ENCODE results near the gene HS6ST2. TPM values are rescaled to one million over a fixed set of nuclear protein-coding genes. Genes with fewer than 3 reads are reported as not detected.
A peak's percentile ranks its signal among the peaks of the same experiment; 100 is the strongest.

Gene HS6ST2
- total and polyA plus RNA-seq, 9 donors, result 27.8 to 52.3 (median 38.8) TPM

DNA sequence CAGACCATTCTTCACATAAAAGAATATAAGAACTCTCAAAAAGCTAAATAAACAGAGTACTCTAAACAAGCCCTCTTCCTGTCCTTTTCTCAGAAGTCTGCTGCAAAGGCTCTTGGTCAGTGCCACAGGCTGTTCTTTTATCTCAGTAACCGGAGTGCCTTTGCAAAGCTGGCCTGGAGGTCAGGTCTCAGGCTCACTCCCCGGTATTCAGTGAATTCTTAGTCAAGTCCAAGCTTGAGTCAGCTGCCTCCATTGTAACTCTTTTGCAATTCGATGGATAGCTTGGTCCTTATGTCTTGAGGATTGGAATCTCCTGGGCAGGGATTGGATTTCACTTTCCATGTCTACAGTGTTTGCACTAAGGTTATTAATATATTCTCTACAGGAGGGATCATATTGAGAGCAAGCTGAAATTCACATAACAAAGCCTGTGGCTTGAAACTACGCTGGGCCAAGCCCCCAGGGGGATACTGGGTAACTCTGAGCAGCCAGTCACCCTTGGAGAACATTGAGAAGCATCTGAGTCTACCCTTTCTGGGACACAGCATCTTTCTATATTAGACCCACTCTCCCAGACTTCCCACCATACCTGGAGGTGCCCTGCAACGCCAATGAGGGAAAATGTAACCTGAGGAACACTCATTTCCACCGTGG, 10.0 kb upstream of the HS6ST2 start:
- Histone ChIP-seq H3K27ac (ENCODE audit: low read length) (no peak overlapping the region), H3K27me3 (ENCODE audit: control insufficient read depth, insufficient read depth, low read length) (peaks cover 29% of the 10 kb centered on the region), H3K36me3 (ENCODE audit: control insufficient read depth, insufficient read depth, low read length) (no peaks in the 10 kb centered on the region), H3K4me3 (ENCODE audit: low read length) (no peak overlapping the region), H3K9me3 (replicated peaks; ENCODE audit: control insufficient read depth, low read depth, low read length) (no peaks in the 10 kb centered on the region), H3K4me1 (ENCODE audit: control insufficient read depth, insufficient read depth, low read length) (no peaks in the 10 kb centered on the region)
- DNase-seq, result peak; percentile 16
- WGBS (ENCODE audit: insufficient coverage), result 40% methylated on average over 1 of the region's 6 CpGs

DNA sequence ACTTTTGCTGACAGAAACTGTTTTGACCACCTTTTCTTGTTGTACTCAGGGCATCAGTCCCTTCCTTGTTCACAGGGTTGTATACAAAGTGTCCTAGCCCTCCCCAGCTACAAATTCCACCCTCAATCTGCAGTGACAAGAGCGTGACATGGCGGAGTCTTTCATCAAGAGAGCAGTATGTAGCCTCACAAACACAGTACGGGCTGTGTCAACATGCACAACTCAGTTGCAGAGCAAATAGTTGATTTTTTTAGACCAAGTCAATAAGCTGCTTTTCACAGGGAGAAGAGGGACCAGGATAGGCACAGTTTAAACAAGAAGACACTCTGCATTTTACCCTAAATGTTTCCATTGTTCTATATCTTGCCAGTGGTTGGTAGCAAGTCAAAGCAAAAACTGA, 8.6 kb upstream of the HS6ST2 start:
- no peak for DNase-seq
- Histone ChIP-seq H3K9me3 (replicated peaks; ENCODE audit: control insufficient read depth, low read depth, low read length) (no peaks in the 10 kb centered on the region), H3K27ac (ENCODE audit: low read length) (no peak overlapping the region), H3K27me3 (ENCODE audit: control insufficient read depth, insufficient read depth, low read length) (peaks cover 23% of the 10 kb centered on the region), H3K36me3 (ENCODE audit: control insufficient read depth, insufficient read depth, low read length) (no peaks in the 10 kb centered on the region), H3K4me1 (ENCODE audit: control insufficient read depth, insufficient read depth, low read length) (no peaks in the 10 kb centered on the region), H3K4me3 (ENCODE audit: low read length) (no peak overlapping the region)
- WGBS (ENCODE audit: insufficient coverage), result 84% methylated on average over 3 of the region's 3 CpGs

DNA sequence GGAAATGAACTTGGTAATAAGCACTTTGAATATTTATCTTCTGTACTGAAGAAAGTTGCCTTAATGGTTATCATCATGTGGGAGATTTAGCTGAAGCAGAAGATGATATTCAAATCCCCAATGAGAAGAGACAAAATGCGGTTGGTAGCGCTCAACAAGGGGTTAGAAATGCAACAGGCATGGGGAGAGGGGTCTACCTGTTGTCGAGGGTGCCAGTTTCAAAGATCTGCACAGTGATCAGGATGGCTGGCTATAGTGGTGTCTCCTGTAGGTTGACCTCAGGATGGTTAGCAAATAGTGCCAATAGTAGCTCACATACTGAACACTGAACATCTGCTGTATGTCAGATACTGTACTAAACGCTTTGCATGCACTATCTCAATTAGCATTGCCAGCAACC, 7.0 kb upstream of the HS6ST2 start:
- no peaks in the 10 kb centered on the region for H3K36me3 ChIP-seq (ENCODE audit: control insufficient read depth, insufficient read depth, low read length)
- no peak overlapping the region for H3K27ac ChIP-seq (ENCODE audit: low read length)
- H3K9me3 ChIP-seq (replicated peaks; ENCODE audit: control insufficient read depth, low read depth, low read length), result no peaks in the 10 kb centered on the region
- DNase-seq, result no peak
- no peaks in the 10 kb centered on the region for H3K4me1 ChIP-seq (ENCODE audit: control insufficient read depth, insufficient read depth, low read length)
- 83% methylated on average over 1 of the region's 4 CpGs for WGBS (ENCODE audit: insufficient coverage)
- H3K4me3 ChIP-seq (ENCODE audit: low read length), result no peak overlapping the region
- H3K27me3 ChIP-seq (ENCODE audit: control insufficient read depth, insufficient read depth, low read length), result peaks cover 25% of the 10 kb centered on the region

DNA sequence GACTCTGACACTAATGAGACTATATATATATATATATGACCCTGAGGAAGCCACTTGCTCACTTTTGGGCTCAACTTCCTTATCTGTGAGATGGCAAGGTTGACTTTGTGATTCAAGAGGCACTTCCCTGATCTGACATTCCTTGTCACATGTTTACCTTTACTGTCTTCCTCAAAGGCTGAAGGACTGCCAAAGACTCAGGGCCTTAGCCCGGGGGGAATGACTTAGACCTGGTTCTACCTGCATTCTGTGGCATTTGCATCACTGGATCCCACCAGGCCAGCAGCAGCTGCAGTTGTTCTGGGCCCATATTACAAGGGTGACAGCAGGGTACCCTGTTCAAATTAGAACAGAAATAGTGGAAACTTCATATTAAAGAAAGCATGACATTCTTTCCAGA, 3.1 kb upstream of the HS6ST2 start:
- WGBS (ENCODE audit: insufficient coverage), result 63% methylated on average over 1 of the region's 1 CpG
- H3K27ac ChIP-seq (ENCODE audit: low read length), result no peak overlapping the region
- H3K36me3 ChIP-seq (ENCODE audit: control insufficient read depth, insufficient read depth, low read length), result no peaks in the 10 kb centered on the region
- H3K9me3 ChIP-seq (replicated peaks; ENCODE audit: control insufficient read depth, low read depth, low read length), result no peaks in the 10 kb centered on the region
- peaks cover 35% of the 10 kb centered on the region for H3K27me3 ChIP-seq (ENCODE audit: control insufficient read depth, insufficient read depth, low read length)
- no peak for DNase-seq
- no peak overlapping the region for H3K4me3 ChIP-seq (ENCODE audit: low read length)
- H3K4me1 ChIP-seq (ENCODE audit: control insufficient read depth, insufficient read depth, low read length), result peaks cover 5% of the 10 kb centered on the region

DNA sequence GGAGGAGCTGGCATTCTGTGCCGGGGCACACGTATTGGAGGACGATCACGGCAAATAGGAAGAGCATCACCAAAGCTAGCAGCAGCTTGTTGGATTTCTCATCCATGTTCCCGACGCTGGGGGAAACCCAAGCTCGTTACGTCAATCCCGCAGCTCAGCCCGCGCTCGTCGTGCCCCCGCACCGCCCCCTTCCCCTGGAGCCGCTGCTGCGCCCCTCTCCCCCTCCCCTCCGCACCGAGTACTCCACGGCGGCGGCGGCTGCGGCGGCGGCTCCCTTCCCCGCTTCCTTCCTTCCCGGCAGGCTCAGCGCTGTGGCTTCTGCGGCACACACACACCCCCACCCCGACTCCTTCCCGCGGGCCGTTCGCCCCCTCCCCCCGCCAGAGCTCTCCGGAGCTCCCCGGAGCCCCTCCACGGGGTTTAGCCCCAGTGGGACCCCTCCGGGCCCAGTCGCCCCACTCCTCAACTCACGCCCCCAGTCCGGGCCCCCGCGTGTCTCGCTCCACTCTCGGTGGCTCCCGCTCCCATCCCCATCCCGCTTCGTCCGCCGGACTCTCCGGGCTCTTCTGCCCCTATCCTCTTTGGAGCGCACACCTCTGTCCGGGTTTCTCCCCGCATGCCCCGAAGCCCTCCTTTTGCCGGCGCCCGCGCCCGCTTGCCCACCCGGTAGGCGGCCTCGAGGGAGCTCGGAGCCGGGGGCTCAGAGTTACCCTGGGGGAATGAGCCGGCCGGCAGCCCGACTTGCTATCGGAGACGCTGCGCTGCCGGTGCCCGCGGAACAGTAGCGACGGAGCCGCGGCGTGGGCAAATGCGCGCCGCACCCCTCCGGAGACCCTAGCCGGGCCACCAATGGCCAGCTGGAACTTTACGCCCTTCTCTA, 978 bp downstream of the HS6ST2 start:
- WGBS (ENCODE audit: insufficient coverage), result 30% methylated on average over 84 of the region's 87 CpGs
- no peaks in the 10 kb centered on the region for H3K36me3 ChIP-seq (ENCODE audit: control insufficient read depth, insufficient read depth, low read length)
- peak overlapping the region; percentile 42 for H3K27ac ChIP-seq (ENCODE audit: low read length)
- peaks cover 9% of the 10 kb centered on the region for H3K4me1 ChIP-seq (ENCODE audit: control insufficient read depth, insufficient read depth, low read length)
- peak; percentile 68 for DNase-seq
- peaks cover 44% of the 10 kb centered on the region for H3K27me3 ChIP-seq (ENCODE audit: control insufficient read depth, insufficient read depth, low read length)
- H3K9me3 ChIP-seq (replicated peaks; ENCODE audit: control insufficient read depth, low read depth, low read length), result no peaks in the 10 kb centered on the region
- H3K4me3 ChIP-seq (ENCODE audit: low read length), result peak overlapping the region; percentile 59

DNA sequence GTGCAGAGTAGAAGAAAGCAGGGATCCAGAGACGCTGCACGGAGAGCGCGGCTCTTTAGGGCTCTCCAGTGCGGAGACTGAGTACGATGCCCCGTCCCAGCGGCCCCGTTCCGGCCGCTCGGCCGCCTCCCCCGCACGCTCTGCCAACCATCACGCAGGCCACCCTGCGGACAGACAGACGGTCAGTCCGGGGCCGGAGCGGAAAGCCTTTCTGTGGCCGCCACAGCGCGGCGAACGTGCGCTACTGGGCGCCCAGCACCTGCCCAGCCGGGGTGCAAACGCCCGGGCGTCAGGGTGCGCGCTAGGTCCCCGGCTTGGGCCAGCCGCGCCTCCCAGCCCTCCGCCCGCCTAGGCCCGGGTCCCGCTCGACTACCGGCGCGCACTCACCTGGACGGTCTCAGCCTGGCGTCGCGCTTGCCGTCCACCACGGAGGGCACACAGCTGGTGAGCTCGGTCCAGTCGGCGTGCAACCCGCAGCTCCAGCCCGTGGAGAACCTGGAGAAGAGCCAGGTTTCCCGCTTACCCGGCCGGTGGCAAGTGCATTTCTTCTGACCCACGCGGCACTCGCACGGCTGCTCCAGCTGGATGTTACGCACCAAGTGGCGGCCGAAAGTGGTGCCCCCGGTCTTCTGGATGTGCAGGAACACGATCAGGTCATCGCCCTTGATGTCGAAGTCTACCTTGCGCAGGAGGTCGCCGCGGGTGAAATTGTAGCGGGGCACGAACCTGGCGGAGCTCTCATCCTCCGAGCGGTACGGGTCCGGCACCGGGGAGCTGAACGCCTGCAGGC, 1.8 kb downstream of the HS6ST2 start:
- Histone ChIP-seq H3K36me3 (ENCODE audit: control insufficient read depth, insufficient read depth, low read length) (no peaks in the 10 kb centered on the region), H3K4me1 (ENCODE audit: control insufficient read depth, insufficient read depth, low read length) (peaks cover 9% of the 10 kb centered on the region), H3K27ac (ENCODE audit: low read length) (no peak overlapping the region), H3K9me3 (replicated peaks; ENCODE audit: control insufficient read depth, low read depth, low read length) (no peaks in the 10 kb centered on the region), H3K27me3 (ENCODE audit: control insufficient read depth, insufficient read depth, low read length) (peaks cover 44% of the 10 kb centered on the region), H3K4me3 (ENCODE audit: low read length) (peak overlapping the region; percentile 59)
- 44% methylated on average over 83 of the region's 83 CpGs for WGBS (ENCODE audit: insufficient coverage)
- peak; percentile 16 for DNase-seq

DNA sequence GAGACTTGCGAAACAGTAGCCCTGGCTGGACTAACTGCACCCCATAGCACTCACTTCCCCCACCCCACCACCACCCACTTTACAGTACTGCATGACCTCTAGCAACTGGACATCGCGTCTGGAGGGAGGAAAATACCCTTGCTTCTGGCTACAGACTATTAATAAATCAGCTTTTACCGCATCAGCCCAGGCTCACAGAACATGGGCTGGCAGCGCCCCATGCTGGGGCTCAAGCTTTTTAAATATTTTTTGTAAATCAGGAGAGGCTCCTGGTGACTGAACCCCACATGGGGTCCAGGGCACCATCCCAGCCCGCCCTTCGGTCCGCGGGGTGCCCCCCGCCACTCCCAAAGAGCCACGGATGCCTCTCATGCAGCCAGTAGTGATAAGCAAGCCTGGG, 2.7 kb downstream of the HS6ST2 start:
- Histone ChIP-seq H3K27me3 (ENCODE audit: control insufficient read depth, insufficient read depth, low read length) (peaks cover 44% of the 10 kb centered on the region), H3K4me3 (ENCODE audit: low read length) (peak overlapping the region; percentile 59)
- 37% methylated on average over 9 of the region's 11 CpGs for WGBS (ENCODE audit: insufficient coverage)

DNA sequence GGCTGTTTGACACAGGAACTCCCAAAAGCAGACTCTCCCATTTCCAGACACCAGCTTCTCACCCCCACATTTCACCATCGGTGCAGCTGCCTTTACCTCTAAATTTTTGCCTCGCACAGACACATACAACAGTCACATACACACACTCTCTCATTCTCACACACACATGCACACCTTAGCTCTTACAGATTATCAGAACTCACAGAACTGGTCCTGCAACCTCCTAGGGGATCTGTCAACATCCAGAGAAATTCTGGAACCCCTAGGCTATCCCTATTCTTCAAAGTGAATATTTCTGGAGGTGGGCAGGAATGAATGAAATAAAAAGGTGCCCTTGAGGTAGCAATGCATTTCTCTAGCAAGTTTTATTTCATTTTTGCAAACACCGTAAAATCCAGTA, 4.1 kb downstream of the HS6ST2 start:
- no peaks in the 10 kb centered on the region for H3K9me3 ChIP-seq (replicated peaks; ENCODE audit: control insufficient read depth, low read depth, low read length)
- peaks cover 36% of the 10 kb centered on the region for H3K27me3 ChIP-seq (ENCODE audit: control insufficient read depth, insufficient read depth, low read length)
- no peaks in the 10 kb centered on the region for H3K36me3 ChIP-seq (ENCODE audit: control insufficient read depth, insufficient read depth, low read length)
- H3K27ac ChIP-seq (ENCODE audit: low read length), result no peak overlapping the region
- no peak for DNase-seq
- peaks cover 9% of the 10 kb centered on the region for H3K4me1 ChIP-seq (ENCODE audit: control insufficient read depth, insufficient read depth, low read length)
- H3K4me3 ChIP-seq (ENCODE audit: low read length), result no peak overlapping the region
- 77% methylated on average over 2 of the region's 3 CpGs for WGBS (ENCODE audit: insufficient coverage)

More for the DNA sequence above, 2.7 kb downstream of the HS6ST2 start:
- DNase-seq, result peak; percentile 43
- Histone ChIP-seq H3K36me3 (ENCODE audit: control insufficient read depth, insufficient read depth, low read length) (no peaks in the 10 kb centered on the region), H3K9me3 (replicated peaks; ENCODE audit: control insufficient read depth, low read depth, low read length) (no peaks in the 10 kb centered on the region), H3K4me1 (ENCODE audit: control insufficient read depth, insufficient read depth, low read length) (peaks cover 9% of the 10 kb centered on the region), H3K27ac (ENCODE audit: low read length) (no peak overlapping the region)

DNA sequence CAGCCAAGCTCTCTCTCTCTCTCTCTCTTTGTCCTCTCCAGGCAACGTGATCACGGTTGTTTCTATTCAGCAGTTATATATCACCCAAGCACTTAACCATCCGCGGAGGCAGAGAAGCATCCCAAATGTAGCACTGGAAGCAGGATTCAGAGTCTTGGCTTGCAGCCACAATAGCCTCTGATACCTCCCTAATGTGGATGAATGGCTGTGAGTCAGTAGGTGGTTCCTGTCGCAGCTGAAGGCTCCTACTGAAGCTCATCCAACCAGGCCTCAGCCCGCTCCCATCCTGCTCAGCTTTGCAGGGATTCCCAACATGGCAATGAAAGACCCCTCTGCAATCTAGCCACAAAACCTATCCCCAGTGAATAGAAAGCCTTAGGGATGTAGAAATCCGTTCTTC, 5.1 kb downstream of the HS6ST2 start:
- peaks cover 5% of the 10 kb centered on the region for H3K4me1 ChIP-seq (ENCODE audit: control insufficient read depth, insufficient read depth, low read length)
- H3K36me3 ChIP-seq (ENCODE audit: control insufficient read depth, insufficient read depth, low read length), result no peaks in the 10 kb centered on the region
- no peak overlapping the region for H3K4me3 ChIP-seq (ENCODE audit: low read length)
- 83% methylated on average over 2 of the region's 7 CpGs for WGBS (ENCODE audit: insufficient coverage)
- DNase-seq, result no peak
- no peaks in the 10 kb centered on the region for H3K9me3 ChIP-seq (replicated peaks; ENCODE audit: control insufficient read depth, low read depth, low read length)
- H3K27ac ChIP-seq (ENCODE audit: low read length), result no peak overlapping the region
- peaks cover 26% of the 10 kb centered on the region for H3K27me3 ChIP-seq (ENCODE audit: control insufficient read depth, insufficient read depth, low read length)
